SU-DHL-6 (cell line): ENCODE data around the gene HIPK2.
"Not testable (repeated sequence)": the region's sequence is repeated elsewhere in the genome, so short reads cannot be mapped to it uniquely, and the experiment has no call there.

Experiments used
- H2AFZ ChIP-seq: fragments of 200-600 bp; sonication (generic); 2 replicates; pipeline ENCODE4 v1.6.1; 2014; ENCODE audit warnings: low read depth, mild to moderate bottlenecking, moderate library complexity, mixed read lengths, antibody characterized with exemption, low read length; ENCODE audit not compliant: severe bottlenecking
- H3F3A ChIP-seq: fragments of 200-600 bp; shearing (Covaris generic); 2 replicates; pipeline ENCODE4 v1.6.0; 2016; ENCODE audit warnings: antibody characterized with exemption, mild to moderate bottlenecking; ENCODE audit not compliant: insufficient read depth
- H3K27ac ChIP-seq: fragments of 200-600 bp; sonication (generic); 2 replicates; pipeline ENCODE4 v1.5.1; 2016; ENCODE audit warnings: low read depth, mild to moderate bottlenecking, low read length, moderate library complexity, mixed read lengths
- H3K27me3 ChIP-seq: fragments of 200-600 bp; sonication (generic), shearing (Covaris generic); 2 replicates; pipeline ENCODE4 v1.6.0; 2014; ENCODE audit warnings: mild to moderate bottlenecking, low read length
- H3K36me3 ChIP-seq: fragments of 200-600 bp; sonication (generic); 2 replicates; pipeline ENCODE4 v1.6.1; 2014; ENCODE audit warnings: mild to moderate bottlenecking, low read length, mixed read lengths
- H3K4me2 ChIP-seq: fragments of 300-600, 200-600 bp; shearing (Covaris generic), sonication (generic); 2 replicates; pipeline ENCODE4 v1.6.0; 2014; ENCODE audit warnings: low read length, low read depth, mild to moderate bottlenecking; ENCODE audit not compliant: poor library complexity, severe bottlenecking
- H3K4me3 ChIP-seq: fragments of 200-600 bp; sonication (generic); 2 replicates; pipeline ENCODE4 v1.5.1; 2014; ENCODE audit warnings: antibody characterized with exemption, low read length, mild to moderate bottlenecking, mixed read lengths; ENCODE audit not compliant: insufficient read depth, poor library complexity, severe bottlenecking
- H3K79me2 ChIP-seq: fragments of 200-600 bp; sonication (generic); 2 replicates; pipeline ENCODE4 v1.6.1; 2014; ENCODE audit warnings: mild to moderate bottlenecking, low read length, moderate library complexity; ENCODE audit not compliant: insufficient read depth
- H3K9ac ChIP-seq: fragments of 200-600 bp; sonication (generic); 2 replicates; pipeline ENCODE4 v1.7.0; 2014; ENCODE audit warnings: mild to moderate bottlenecking, low read length
- H3K9me2 ChIP-seq: fragments of 200-600 bp; sonication (generic); replicated peaks from 2 replicates; pipeline ENCODE4 v1.6.1; 2014; ENCODE audit warnings: low read length; ENCODE audit not compliant: insufficient read depth
- H3K9me3 ChIP-seq: fragments of 200-600 bp; sonication (generic); 2 replicates; pipeline ENCODE4 v1.6.1; 2014; ENCODE audit warnings: low read length, mixed read lengths; ENCODE audit not compliant: insufficient read depth
- H4K20me1 ChIP-seq: fragments of 200-600 bp; sonication (generic); 2 replicates; pipeline ENCODE4 v1.6.1; 2014; ENCODE audit warnings: low read depth, mild to moderate bottlenecking, antibody characterized with exemption, low read length, moderate library complexity, mixed read lengths
- EZH2phosphoT487 ChIP-seq: fragments of 200-600 bp; sonication (generic), shearing (Covaris generic); conservative IDR thresholded peaks from 2 replicates; pipeline ENCODE4 v1.6.1; 2018; ENCODE audit warnings: mild to moderate bottlenecking, antibody characterized with exemption, low read length, moderate library complexity, mixed read lengths
- TF ChIP-seq, protein P1 (sequence below): fragments of 200-600 bp; sonication (generic); IDR thresholded peaks from one replicate; pipeline ENCODE4 v1.5.1; 2017; ENCODE audit warnings: antibody characterized with exemption, mild to moderate bottlenecking, low read length, moderate library complexity; ENCODE audit not compliant: insufficient read depth, poor library complexity, severe bottlenecking

The HIPK2 gene

DNA sequence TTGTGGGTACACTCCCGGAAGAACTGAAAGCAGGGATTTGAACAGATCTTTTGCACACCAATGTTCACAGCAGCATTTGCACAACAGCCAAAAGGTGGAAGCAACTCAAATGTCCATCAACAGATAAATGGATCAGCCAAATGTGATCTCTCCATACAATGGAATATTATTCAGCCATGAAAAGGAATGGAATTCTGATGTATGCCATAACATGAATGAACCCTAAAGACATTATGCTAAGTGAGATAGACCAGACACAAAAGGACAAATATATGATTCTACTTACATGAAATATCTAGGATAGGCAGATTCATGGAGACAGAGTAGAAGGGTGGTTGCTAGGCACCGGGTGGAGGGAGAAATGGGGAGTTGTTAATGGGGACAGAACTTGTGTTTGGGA is 217.6 kb downstream of the HIPK2 start:
- TF ChIP-seq, protein P1, sequence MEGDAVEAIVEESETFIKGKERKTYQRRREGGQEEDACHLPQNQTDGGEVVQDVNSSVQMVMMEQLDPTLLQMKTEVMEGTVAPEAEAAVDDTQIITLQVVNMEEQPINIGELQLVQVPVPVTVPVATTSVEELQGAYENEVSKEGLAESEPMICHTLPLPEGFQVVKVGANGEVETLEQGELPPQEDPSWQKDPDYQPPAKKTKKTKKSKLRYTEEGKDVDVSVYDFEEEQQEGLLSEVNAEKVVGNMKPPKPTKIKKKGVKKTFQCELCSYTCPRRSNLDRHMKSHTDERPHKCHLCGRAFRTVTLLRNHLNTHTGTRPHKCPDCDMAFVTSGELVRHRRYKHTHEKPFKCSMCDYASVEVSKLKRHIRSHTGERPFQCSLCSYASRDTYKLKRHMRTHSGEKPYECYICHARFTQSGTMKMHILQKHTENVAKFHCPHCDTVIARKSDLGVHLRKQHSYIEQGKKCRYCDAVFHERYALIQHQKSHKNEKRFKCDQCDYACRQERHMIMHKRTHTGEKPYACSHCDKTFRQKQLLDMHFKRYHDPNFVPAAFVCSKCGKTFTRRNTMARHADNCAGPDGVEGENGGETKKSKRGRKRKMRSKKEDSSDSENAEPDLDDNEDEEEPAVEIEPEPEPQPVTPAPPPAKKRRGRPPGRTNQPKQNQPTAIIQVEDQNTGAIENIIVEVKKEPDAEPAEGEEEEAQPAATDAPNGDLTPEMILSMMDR = no peak
- no peak for TF ChIP-seq EZH2phosphoT487
- Histone ChIP-seq H3K4me2 (no peak overlapping the region), H3F3A (no peaks in the 10 kb centered on the region), H2AFZ (no peak overlapping the region), H4K20me1 (no peaks in the 10 kb centered on the region), H3K27me3 (no peaks in the 10 kb centered on the region), H3K27ac (no peak overlapping the region), H3K79me2 (no peaks in the 10 kb centered on the region), H3K9me3 (no peaks in the 10 kb centered on the region), H3K4me3 (no peak overlapping the region), H3K9ac (no peak overlapping the region), H3K9me2 (no peaks in the 10 kb centered on the region), H3K36me3 (no peaks in the 10 kb centered on the region)

DNA sequence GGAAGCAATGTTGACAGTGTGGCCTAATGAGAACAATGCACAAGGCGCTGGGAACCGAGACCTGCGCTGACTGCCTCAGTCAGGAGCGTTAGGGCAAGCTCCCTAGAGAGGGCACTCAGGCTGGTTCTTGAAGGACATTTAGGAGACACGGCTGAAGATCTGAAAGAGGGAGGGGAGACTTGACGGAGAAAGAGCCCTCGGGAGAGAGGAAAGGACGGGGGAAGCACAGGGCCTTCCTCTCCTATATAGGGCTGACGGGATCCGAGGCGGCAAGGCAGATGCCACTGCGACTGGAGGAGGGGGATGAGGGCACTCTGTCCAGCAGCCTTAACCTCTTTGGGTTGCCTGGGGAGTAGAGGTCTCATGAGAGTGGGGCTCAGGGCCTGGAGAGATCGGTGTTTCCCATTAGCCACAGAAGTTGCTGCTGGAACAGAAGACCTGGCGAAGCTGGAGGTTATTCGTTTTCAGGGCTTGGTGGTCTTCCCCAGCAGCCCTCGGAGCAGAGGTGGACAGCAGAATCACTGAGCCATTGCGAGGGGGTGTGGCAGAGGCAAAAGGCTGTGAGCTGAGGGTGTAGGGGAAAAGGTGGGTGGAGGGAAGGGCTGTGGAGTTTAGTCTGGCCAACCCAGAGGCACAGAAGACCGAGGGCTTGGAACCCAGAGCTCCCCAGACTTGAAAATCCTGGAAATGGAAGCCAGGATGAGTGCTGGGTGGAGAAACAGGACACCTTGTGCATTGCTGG is 218.3 kb downstream of the HIPK2 start:
- Histone ChIP-seq H3K4me3 (no peak overlapping the region), H3K27ac (no peak overlapping the region), H3K9me3 (no peaks in the 10 kb centered on the region), H3K9me2 (no peaks in the 10 kb centered on the region), H3F3A (no peaks in the 10 kb centered on the region), H2AFZ (no peak overlapping the region), H3K9ac (no peak overlapping the region), H4K20me1 (no peaks in the 10 kb centered on the region), H3K36me3 (no peaks in the 10 kb centered on the region), H3K27me3 (no peaks in the 10 kb centered on the region), H3K4me2 (no peak overlapping the region), H3K79me2 (no peaks in the 10 kb centered on the region)
- TF ChIP-seq, protein P1 = no peak
- no peak for TF ChIP-seq EZH2phosphoT487

DNA sequence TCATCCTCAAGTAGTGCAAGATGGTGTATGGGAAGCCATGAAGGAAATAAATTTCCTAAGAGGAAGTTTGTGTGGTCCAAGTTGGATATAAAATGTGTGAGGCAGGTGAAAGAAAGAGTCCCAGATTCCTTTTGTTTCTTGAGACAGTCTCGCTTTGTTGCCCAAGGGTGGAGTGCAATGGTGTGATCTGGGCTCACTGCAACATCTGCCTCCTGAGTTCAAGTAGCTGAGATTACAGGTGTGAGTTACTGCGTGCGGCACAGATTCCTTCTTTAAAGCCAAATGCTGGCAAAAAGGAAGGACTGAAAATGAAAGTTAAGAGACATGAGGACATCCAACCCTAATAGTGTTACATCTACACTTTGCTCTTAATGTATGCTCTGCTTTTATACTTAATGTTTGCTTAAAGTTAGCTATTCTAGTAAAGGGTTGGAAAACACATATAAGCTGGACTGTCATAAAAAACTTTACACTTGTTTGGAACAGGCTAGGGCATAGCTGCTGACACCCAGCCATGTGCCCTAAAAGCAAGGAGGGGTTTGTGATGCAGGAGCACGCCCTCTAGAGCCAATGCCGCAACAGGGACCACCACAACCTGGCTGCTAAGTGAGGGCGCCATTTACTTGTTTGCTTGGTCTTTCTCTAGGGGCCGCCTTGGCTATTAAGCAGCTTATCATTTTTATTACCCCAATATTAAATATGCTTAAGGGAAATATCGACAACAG is 219.8 kb downstream of the HIPK2 start:
- H3K9me3 ChIP-seq = no peaks in the 10 kb centered on the region
- H3K27me3 ChIP-seq = no peaks in the 10 kb centered on the region
- H3K4me3 ChIP-seq = no peak overlapping the region
- no peak overlapping the region for H3K27ac ChIP-seq
- H3K79me2 ChIP-seq = no peaks in the 10 kb centered on the region
- H3K9me2 ChIP-seq = no peaks in the 10 kb centered on the region
- H2AFZ ChIP-seq = no peak overlapping the region
- no peaks in the 10 kb centered on the region for H3F3A ChIP-seq
- H3K36me3 ChIP-seq = no peaks in the 10 kb centered on the region
- H3K4me2 ChIP-seq = no peak overlapping the region
- no peak for TF ChIP-seq EZH2phosphoT487
- TF ChIP-seq, protein P1 = no peak
- H4K20me1 ChIP-seq = no peaks in the 10 kb centered on the region
- H3K9ac ChIP-seq = no peak overlapping the region

DNA sequence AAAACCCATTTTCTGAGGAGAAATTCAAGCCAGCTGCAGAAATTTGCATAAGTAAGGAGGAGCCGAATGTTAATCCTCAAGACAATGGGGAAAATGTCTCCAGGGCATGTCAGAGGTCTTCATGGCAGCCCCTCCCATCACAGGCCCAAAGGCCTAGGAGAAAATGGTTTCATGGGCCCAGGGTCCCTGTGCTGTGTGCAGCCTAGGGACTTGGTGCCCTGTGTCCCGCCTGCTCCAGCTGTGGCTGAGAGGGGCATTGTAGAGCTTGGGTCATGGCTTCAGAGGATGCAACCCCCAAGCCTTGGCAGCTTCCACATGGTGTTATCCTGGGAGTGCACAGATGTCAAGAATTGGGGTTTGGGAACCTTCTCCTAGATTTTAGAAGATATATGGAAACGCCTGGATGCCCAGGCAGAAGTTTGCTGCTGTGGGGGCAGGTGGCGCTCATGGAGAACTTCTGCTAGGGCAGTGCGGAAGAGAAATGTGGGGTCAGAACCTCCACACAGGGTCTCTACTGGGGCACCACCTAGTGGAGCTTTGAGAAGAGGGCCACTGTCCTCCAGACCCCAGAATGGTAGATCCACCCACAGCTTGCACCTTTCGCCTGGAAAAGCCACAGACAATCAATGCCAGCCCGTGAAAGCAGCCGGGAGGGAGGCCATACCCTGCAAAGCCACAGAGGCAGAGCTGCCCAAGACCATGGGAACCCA is 223.7 kb downstream of the HIPK2 start:
- H3K9me3 ChIP-seq, H3K27me3 ChIP-seq, H3K9ac ChIP-seq, H3K36me3 ChIP-seq, H3K9me2 ChIP-seq, H3K4me2 ChIP-seq, H3F3A ChIP-seq, H3K4me3 ChIP-seq, H3K27ac ChIP-seq, H4K20me1 ChIP-seq, H2AFZ ChIP-seq, H3K79me2 ChIP-seq: not testable (repeated sequence)
